ENCODE measurements around the gene DIRAS2. TPM values are rescaled to one million over a fixed set of nuclear protein-coding genes. Genes with fewer than 3 reads are reported as not detected.

The DIRAS2 gene
- total RNA-seq, 1 experiment from 2014 or later, result 1.7 TPM

GRCh38 chr9:90641086-90641485, 1.5 kb downstream of the DIRAS2 start:
- no peak for TF ChIP-seq CTCF (IDR thresholded peaks at IDR 0.05; ENCODE audit: unreplicated experiment)
- Mint-ChIP-seq H3K4me1 (ENCODE audit: low read depth, unreplicated experiment) (peaks cover 10% of the 10 kb centered on the region), H3K36me3 (ENCODE audit: insufficient read depth, unreplicated experiment) (peaks cover 15% of the 10 kb centered on the region), H3K27ac (ENCODE audit: unreplicated experiment) (no peak overlapping the region), H3K9me3 (ENCODE audit: low read depth, unreplicated experiment) (no peaks in the 10 kb centered on the region), H3K27me3 (ENCODE audit: unreplicated experiment) (no peaks in the 10 kb centered on the region), H3K4me3 (ENCODE audit: low read depth, unreplicated experiment) (no peak overlapping the region)
- DNase-seq, result no peak
- intact Hi-C loops (cut with micrococcal nuclease; ENCODE audit: unreplicated experiment), result loop anchor here (5.0 to 10.0 kb wide), 3 partner anchors 196 to 499 kb away; no protein-coding TSS in a partner anchor
- BruUV-seq (replicated peaks), result no TSS peak
- CTCF ChIA-PET, result interaction anchor here (0.8 kb wide), 1 partner anchor 143 kb away, joined by 3 read pairs; no protein-coding TSS in a partner anchor

GRCh38 chr9:90640361-90640760, 2.3 kb downstream of the DIRAS2 start:
- no peak overlapping the region for H3K4me3 Mint-ChIP-seq (ENCODE audit: low read depth, unreplicated experiment)
- peaks cover 15% of the 10 kb centered on the region for H3K36me3 Mint-ChIP-seq (ENCODE audit: insufficient read depth, unreplicated experiment)
- no peak overlapping the region for H3K27ac Mint-ChIP-seq (ENCODE audit: unreplicated experiment)
- TF ChIP-seq CTCF (IDR thresholded peaks at IDR 0.05; ENCODE audit: unreplicated experiment), result no peak
- no peaks in the 10 kb centered on the region for H3K27me3 Mint-ChIP-seq (ENCODE audit: unreplicated experiment)
- peaks cover 10% of the 10 kb centered on the region for H3K4me1 Mint-ChIP-seq (ENCODE audit: low read depth, unreplicated experiment)
- intact Hi-C loops (cut with micrococcal nuclease; ENCODE audit: unreplicated experiment), result loop anchor here (5.0 to 10.0 kb wide), 3 partner anchors 196 to 498 kb away; no protein-coding TSS in a partner anchor
- BruUV-seq (replicated peaks), result no TSS peak
- no peaks in the 10 kb centered on the region for H3K9me3 Mint-ChIP-seq (ENCODE audit: low read depth, unreplicated experiment)
- CTCF ChIA-PET, result interaction anchor here (0.6 kb wide), 1 partner anchor 207 kb away, joined by 3 read pairs; no protein-coding TSS in a partner anchor
- DNase-seq, result no peak

- intact Hi-C loops (cut with micrococcal nuclease; ENCODE audit: unreplicated experiment), result no loop called here
- H3K27ac Mint-ChIP-seq (ENCODE audit: unreplicated experiment), result no peak overlapping the region
- no peaks in the 10 kb centered on the region for H3K27me3 Mint-ChIP-seq (ENCODE audit: unreplicated experiment)
- peaks cover 8% of the 10 kb centered on the region for H3K36me3 Mint-ChIP-seq (ENCODE audit: insufficient read depth, unreplicated experiment)
- TF ChIP-seq CTCF (IDR thresholded peaks at IDR 0.05; ENCODE audit: unreplicated experiment), result no peak
- H3K4me1 Mint-ChIP-seq (ENCODE audit: low read depth, unreplicated experiment), result peaks cover 10% of the 10 kb centered on the region
- no peak overlapping the region for H3K4me3 Mint-ChIP-seq (ENCODE audit: low read depth, unreplicated experiment)
- DNase-seq, result no peak
- no peaks in the 10 kb centered on the region for H3K9me3 Mint-ChIP-seq (ENCODE audit: low read depth, unreplicated experiment)
- CTCF ChIA-PET, result no interaction called here
- no TSS peak for BruUV-seq (replicated peaks)
Observed at GRCh38 chr9:90637626-90638025, 5.0 kb downstream of the DIRAS2 start.

GRCh38 chr9:90632647-90633207, 9.9 kb downstream of the DIRAS2 start:
- Mint-ChIP-seq H3K27ac (ENCODE audit: unreplicated experiment) (no peak overlapping the region), H3K4me3 (ENCODE audit: low read depth, unreplicated experiment) (no peak overlapping the region), H3K36me3 (ENCODE audit: insufficient read depth, unreplicated experiment) (no peaks in the 10 kb centered on the region), H3K4me1 (ENCODE audit: low read depth, unreplicated experiment) (no peaks in the 10 kb centered on the region), H3K9me3 (ENCODE audit: low read depth, unreplicated experiment) (no peaks in the 10 kb centered on the region), H3K27me3 (ENCODE audit: unreplicated experiment) (no peaks in the 10 kb centered on the region)
- no TSS peak for BruUV-seq (replicated peaks)
- TF ChIP-seq CTCF (IDR thresholded peaks at IDR 0.05; ENCODE audit: unreplicated experiment), result no peak
- no peak for DNase-seq
- intact Hi-C loops (cut with micrococcal nuclease; ENCODE audit: unreplicated experiment), result no loop called here
- CTCF ChIA-PET, result no interaction called here
